Limb (tissue), 2 donors: ENCODE measurements around the gene HAGHL.
"Not testable (repeated sequence)": the region's sequence is repeated elsewhere in the genome, so short reads cannot be mapped to it uniquely, and the experiment has no call there.

Source experiments
- DNase-seq, 2 donors: peaks; one replicate each; pipeline ENCODE4 v3.0.0-alpha.2; 2016; ENCODE audit errors: extremely low spot score in 2 of 2

Gene HAGHL

GRCh38 chr16:687499-687898 lies 39.4 kb upstream of the HAGHL start:
- no peak for DNase-seq

DNA sequence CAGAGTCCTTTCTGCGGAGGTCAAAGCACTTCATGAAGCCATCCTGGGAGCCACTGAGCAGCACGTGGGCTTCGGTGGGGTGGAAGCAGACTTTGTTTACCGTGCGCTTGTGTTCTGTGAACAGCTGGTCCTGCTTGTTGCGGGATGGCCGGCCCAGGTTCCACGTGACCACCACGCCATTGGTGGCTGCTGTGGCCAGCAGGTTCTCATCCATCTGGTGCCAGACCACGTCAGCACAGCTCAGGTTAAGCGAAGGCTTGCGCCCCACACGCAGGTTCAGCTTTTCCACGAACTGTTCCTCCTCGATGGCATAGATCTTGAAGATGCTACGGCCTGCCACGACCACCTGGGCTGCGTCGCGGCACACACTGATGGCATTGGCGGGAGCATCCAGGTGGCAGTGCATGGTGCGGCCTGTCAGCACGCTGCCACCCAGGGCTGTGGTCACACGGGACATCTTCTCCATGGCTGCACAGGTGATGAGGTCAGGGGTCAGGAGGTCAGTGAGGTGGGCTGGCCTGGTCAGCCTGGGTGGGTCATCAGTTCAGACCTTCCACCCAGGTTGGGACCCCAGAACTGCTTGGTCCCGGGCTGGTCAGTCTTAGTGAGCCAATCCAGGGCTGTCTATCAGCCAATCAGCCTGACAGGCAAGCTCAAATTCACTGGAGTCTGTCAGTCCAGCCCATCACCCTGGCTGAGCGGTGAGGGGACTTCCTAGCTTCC lies 37.6 kb upstream of the HAGHL start:
- DNase-seq, result no peak

DNA sequence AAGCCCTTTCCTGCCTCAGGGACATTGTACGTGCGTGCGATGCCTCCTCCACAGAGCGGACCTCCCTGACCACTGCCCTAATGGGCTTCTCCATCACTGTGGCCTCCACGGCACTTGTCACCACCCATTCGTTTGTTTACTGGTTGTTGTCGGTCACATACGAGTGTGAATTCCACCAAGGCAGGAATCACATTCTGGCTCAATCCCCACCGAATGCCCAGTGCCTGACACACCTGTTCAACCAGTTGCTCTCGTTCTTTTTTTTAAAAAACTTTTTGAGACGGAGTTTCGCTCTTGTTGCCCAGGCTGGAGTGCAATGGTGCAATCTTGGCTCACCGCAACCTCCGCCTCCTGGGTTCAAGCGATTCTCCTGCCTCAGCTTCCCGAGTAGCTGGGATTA lies 35.7 kb upstream of the HAGHL start:
- DNase-seq, result not testable (repeated sequence)

DNA sequence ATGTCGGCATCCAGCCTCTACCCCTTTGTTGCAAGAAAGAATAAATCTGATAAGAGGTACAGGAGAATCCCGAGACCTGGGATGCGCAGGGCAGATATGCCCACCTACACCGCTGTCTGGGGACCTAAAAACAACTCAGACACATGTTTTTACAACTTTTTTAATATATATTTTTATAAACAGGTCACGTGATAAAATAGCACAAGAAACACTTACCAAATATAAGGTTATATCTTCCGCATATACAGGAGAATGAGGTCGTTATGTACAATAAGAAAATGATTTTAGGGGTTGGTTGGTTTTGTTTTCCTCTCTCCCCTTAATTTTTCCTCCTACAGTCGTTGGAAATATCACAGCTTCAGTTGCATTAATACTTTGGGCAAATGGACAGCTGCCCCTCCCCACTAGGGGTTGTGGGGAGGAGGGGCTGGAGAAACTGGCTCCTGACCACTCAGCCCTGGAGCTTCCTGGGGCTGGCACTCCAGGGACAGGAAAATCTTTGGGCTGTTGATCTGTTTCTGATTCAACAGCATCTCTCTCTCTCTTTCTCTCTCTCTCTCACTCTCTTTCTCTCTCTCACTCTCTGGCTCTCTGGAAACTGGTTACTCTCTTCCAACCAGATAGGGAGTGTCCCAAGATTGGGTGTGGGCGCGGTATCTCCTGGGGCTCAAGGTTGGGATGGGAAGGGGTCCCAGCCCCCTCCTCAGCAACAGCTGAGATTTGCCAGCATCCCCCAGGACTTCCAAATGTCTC lies 34.4 kb upstream of the HAGHL start:
- no peak for DNase-seq

DNA sequence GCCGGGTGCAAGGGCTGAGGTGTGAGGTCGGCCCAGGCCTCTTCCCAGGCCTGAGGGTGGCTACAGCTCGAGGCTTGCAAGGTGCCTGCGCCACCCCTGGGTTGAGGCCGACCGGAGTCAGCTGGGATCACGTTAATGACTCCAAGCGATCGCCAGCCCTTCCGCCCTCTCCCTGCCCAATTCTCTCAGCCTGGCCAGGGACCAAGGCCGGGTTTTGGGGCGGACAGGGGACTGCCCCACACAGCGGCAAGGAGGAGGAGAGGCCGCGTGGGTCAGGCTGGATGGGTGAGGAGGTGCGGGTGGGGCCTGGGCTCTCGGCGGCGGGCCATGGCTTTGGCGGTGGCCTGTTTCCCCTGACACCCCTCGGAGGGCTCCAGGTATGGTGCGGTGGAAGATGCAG lies 33.5 kb upstream of the HAGHL start:
- no peak for DNase-seq

GRCh38 chr16:693766-694165 lies 33.1 kb upstream of the HAGHL start:
- DNase-seq, result no peak

DNA sequence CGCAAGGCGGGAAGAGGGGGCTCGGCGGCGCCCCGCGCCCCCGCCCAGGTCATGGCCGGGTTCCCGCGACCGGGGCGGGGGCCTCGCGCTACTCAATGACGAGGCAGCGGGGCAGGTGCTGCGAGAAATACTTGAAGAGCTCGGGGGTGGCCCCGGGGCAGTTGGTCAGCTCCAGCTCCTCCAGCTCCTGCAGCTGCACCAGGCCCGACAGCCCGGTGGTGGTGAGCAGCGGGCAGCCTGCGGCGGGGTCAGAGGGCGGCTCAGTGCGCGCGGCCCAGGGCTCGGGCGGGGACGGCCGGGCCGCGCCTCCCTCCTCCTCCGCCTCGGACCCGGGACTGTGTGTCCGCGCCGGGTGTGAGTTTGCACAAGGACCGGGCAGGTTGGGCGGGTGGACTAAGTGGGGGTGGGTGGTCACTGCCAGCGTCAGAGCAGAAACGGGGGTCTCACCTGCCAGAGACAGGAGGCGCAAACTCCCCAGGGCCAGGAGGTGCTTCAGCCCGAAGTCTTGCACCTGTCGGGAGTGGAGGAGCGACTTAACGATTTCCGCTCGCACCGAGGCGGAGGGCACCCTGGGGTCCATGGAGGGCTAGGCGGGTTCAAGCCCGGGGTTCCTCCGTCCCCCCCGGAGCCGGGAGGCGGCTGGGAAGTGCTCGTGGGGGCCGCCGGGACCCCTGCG lies 32.6 kb upstream of the HAGHL start:
- DNase-seq, result no peak

GRCh38 chr16:694863-695354 lies 32.0 kb upstream of the HAGHL start:
- no peak for DNase-seq

GRCh38 chr16:695355-696089 lies 31.4 kb upstream of the HAGHL start:
- no peak for DNase-seq

DNA sequence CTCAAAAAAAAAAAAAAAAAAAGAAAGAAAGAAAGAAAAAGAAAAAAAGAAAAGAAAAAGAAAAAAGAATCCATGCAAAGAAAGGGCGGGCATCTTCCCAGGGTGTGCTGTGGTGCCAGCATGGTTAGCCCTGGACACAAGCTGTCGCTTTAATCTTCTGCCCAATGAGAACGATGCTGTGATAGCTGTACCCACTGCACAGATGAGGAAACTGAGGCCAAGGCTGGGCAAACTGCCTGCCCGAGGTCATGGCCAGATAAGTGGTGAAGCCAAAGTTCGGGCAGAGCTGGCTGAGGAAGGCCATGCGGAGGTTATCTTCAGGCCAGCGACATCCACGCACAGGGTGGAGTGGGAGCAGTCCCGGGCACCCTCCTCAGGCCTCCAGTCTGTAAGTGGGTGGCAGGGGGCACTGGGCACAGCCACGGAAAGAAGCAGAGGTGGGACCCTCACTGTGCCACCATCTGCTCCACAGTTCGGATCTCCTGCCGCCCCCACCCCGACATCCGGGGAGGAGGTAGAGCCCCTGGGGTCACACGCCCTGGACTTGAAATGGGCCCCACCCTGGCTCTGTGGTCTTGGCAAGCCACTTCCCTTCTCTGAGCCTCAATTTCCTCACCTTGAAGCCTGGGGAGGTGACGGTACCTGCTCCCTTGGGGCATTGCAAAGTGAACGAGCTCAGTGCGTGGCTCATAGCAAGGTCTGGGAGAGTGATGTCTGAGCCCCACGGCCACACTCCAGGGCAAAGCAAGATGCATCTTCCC lies 27.8 kb upstream of the HAGHL start:
- DNase-seq, result no peak

GRCh38 chr16:700684-701584 lies 26.0 kb upstream of the HAGHL start:
- peak in 1 of 2 donors; percentile 78 for DNase-seq

- DNase-seq, result no peak
These were observed 24.6 kb upstream of the HAGHL start for GRCh38 chr16:702341-702740.

DNA sequence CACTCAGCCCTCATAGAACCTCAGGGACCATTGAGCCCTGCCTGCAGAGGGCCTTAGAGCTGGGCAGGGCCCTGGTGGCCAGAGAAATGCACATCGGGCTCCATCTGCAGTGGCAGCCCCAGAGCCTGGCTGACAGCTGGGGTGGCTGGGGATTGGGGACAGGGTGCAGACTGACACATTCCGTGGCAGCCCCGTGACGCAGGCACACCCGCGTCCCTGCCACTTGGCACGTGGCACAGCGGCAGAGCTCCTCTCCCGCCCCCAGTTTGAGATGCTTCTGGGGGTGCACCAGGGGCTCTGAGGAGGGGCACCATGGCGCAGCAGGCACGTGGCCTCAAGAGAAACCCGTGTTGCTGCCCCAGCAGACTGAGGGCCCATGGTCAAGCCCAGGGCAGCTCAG lies 23.5 kb upstream of the HAGHL start:
- DNase-seq, result no peak

GRCh38 chr16:704047-704446 lies 22.9 kb upstream of the HAGHL start:
- no peak for DNase-seq

DNA sequence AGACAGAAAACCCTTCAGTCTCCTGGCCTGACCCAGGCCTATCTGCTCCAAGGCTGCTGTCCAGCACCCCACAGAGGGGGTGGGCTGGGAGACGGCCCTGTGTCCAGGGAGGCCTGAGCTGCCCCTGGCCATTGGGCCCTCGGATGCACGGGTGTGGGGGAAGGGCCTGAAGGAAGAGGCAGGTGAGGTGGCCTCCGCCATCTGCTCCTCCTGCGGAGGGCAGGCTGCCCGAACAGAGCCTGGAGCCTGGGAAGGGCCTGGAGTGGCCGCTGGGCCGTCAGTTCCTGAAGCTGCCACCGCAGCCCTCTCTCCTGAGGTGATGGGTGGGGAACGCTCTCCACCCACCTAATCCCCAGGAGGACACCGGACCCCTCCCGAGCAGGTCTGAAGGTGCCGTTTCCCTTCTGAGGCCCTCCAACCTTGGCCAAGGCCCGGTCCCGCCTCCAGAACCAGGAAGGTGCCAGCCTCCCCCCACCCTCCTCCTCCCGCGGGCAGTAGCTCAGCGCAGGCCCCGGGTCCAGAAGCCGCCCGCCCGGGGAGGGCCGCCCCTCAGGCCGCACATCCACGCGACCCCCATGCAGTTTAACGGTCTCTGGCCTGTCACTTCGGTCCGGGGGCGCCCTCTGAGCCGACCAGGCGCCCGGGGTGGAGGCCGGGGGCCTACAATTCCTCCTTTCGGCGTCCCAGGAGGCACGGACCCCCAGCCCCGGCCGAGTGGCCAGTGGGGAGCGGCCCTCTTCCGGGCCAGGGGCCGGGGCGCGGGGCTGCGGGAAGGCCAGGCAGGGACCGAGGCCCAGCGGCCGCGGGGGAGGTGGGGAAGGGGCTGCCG lies 22.1 kb upstream of the HAGHL start:
- no peak for DNase-seq

DNA sequence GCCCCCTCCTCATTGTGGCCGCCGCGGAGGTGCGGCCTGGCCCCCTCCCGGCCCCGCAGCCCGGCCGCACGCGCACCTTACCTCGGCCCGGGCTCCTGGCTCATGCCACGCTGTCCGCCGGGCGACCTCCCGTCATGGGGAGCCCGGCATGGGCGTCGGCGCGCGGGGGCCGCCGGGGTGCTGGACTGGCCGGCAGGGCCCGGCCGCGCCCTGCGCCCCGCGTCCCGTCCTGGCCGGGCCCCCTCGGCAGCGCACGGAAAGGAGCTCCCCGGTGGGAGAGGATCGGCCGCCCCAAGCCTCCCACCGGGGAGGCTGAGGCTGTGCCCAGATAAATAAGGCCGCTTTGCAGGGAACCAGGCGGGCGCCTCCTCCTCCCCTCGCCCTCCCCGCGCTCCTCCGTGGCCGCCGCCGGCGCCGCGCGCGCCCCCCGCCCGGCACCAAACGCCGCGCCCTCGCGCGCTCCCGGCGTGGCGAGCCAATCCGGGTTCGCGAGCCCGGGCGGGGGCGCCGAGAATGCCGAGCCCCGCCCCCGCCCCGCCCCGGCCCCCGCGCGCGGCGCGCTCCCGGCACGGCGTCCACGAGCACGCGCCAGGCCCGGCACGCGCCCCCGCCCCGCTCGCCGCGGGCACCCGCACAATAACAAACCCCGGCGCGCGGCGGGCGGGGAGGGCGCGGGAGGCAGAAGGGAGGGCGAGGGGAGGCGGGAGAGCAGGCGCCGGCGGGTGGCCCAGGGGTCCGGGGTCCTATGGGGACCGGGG lies 21.3 kb upstream of the HAGHL start, which contains the start of gene FBXL16:
FBXL16 (minus strand) TSS at position 371 of the 758 bp plus-strand sequence. CDS start 8,396 bp downstream, outside the sequence.
- DNase-seq, result peak in 1 of 2 donors; percentile 81

DNA sequence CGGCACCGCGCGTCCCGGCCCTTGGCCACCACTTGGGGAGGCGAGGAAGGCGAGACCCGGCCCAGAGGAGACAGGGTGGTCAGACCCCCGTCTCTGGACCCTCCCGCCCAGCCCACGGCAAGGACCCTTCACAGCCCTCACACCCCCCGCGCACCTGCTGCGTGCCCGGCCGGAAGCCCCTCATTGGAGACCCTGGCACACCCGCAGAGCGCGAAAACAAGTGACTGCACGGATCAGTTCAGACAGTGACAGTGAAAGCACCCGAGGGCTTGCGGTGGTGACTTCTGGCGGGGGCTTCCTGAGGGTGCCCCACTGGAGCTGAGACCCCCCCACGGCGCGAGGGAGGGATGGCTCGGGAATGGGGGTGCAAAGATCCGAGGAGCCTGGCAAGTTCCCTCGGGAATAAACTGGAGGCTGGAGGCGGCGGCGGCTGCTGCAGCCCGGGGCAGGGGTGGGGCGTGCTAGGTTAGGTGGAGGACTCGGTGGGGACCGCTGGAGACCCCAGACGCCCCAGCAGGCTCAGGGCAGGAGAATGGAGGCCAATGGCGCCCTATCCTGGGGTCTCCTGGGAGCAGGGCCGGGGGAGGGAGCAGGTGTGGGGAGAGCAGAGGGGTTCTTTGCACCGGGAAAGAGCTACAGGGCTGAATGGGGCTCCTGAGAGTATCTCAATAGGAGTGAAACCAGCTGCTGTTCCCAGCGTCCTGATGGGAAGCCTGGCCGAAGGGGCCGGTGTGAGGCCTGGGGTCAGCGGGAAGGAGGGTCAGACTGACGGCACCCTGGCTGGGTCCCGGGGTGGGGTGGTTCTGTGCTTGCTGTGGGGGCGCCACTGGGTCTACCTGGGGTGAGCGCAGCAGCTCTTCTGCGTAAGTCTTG lies 20.5 kb upstream of the HAGHL start:
- no peak for DNase-seq
